GM12878 (cell line): Measurements from ENCODE around the gene EEIG2. TPM values are rescaled to one million over a fixed set of nuclear protein-coding genes. Genes with fewer than 3 reads are reported as not detected.

Experiments used
- ASH2L ChIP-seq: fragments of 300-600, 200-600 bp; sonication (generic); IDR thresholded peaks from 2 replicates; pipeline ENCODE4 v1.6.1; 2017; ENCODE audit warnings: low read depth, mild to moderate bottlenecking, borderline replicate concordance
- BHLHE40 ChIP-seq, 2 experiments: fragments of 450-650 bp in 1 of 2; IDR thresholded peaks; 2 replicates each; pipeline ENCODE4 v1.6.1; 2011 to 2017; ENCODE audit warnings: low read depth in 2 of 2, borderline replicate concordance in 1 of 2, improper control_type of control experiment in 1 of 2, low read length in 1 of 2, mild to moderate bottlenecking in 1 of 2
- CHD2 ChIP-seq: IDR thresholded peaks from 2 replicates; pipeline ENCODE4 v1.6.1; 2011; ENCODE audit warnings: low read depth, low read length, improper control_type of control experiment, borderline replicate concordance
- HSF1 ChIP-seq: fragments of 150-350 bp; IDR thresholded peaks from 2 replicates; pipeline ENCODE4 v1.6.1; 2014; ENCODE audit warnings: mild to moderate bottlenecking, low read depth, low read length
- NFIC ChIP-seq: IDR thresholded peaks from 2 replicates; pipeline ENCODE4 v1.6.1; 2012; ENCODE audit warnings: low read depth, mild to moderate bottlenecking, inconsistent platforms, low read length, moderate library complexity
- NFYA ChIP-seq: IDR thresholded peaks from 2 replicates; pipeline ENCODE4 v1.6.1; 2011; ENCODE audit warnings: low read depth, mild to moderate bottlenecking, low read length, improper control_type of control experiment, borderline replicate concordance
- NR2C2 ChIP-seq: IDR thresholded peaks from 2 replicates; pipeline ENCODE4 v1.6.1; 2011; ENCODE audit warnings: borderline replicate concordance, low read depth; ENCODE audit not compliant: control insufficient read depth, insufficient read length
- PBX3 ChIP-seq: IDR thresholded peaks from 2 replicates; pipeline ENCODE4 v1.6.1; 2011; ENCODE audit warnings: mild to moderate bottlenecking, low read depth, low read length, moderate library complexity; ENCODE audit not compliant: insufficient replicate concordance
- PKNOX1 ChIP-seq: fragments of 450-650 bp; IDR thresholded peaks from 2 replicates; pipeline ENCODE4 v1.6.1; 2016; ENCODE audit warnings: mild to moderate bottlenecking
- POU2F2 ChIP-seq: IDR thresholded peaks from 3 replicates; pipeline ENCODE4 v1.6.1; 2011; ENCODE audit warnings: low read depth, mild to moderate bottlenecking, low read length, borderline replicate concordance
- RAD21 ChIP-seq: IDR thresholded peaks from 2 replicates; pipeline ENCODE4 v1.6.1; 2011; ENCODE audit warnings: mild to moderate bottlenecking, low read depth, low read length, moderate library complexity; ENCODE audit not compliant: insufficient read depth
- SUZ12 ChIP-seq: fragments of 200-600 bp; sonication (generic); IDR thresholded peaks from one replicate; pipeline ENCODE4 v1.6.1; 2018; ENCODE audit warnings: antibody characterized with exemption, mild to moderate bottlenecking; ENCODE audit not compliant: unreplicated experiment
- TAF1 ChIP-seq: IDR thresholded peaks from 2 replicates; pipeline ENCODE4 v1.6.1; 2011; ENCODE audit warnings: mild to moderate bottlenecking, low read depth, low read length, borderline replicate concordance
- ZBTB4 ChIP-seq: fragments of 450-650 bp; formaldehyde crosslinking; IDR thresholded peaks from 2 replicates; pipeline ENCODE4 v1.4.0; 2022; ENCODE audit warnings: mild to moderate bottlenecking, moderate library complexity
- ZNF274 ChIP-seq: IDR thresholded peaks from one replicate; pipeline ENCODE4 v1.8.0; 2011; ENCODE audit not compliant: insufficient read length, insufficient read depth
- ZNF384 ChIP-seq: IDR thresholded peaks from 2 replicates; pipeline ENCODE4 v1.6.1; 2012; ENCODE audit warnings: low read depth, mild to moderate bottlenecking, low read length, improper control_type of control experiment, borderline replicate concordance
- ZNF687 ChIP-seq: fragments of 450-650 bp; IDR thresholded peaks from 2 replicates; pipeline ENCODE4 v1.6.1; 2017; ENCODE audit warnings: mild to moderate bottlenecking, moderate library complexity
- polyA plus RNA-seq, 11 experiments: library from polyadenylated mRNA; depleted of rRNA in 4 of 11; unstranded in 6 of 11; stranded (reverse) in 5 of 11; fragments of >200 nt; fragmentation: Nextera tagmentation in 4 of 11; fragmentation: Illumina TruSeq in 1 of 11; extraction: Ambion mirVana in 4 of 11; extraction: Trizol in 1 of 11; gene quantifications; 1 replicate in 1 of 11; 2 replicates in 10 of 11; pipeline versions ENCODE4 v1.2.1 to v1.2.3, GENCODE V29; 2011 to 2016; ENCODE audit warnings: inconsistent platforms in 2 of 11, missing spikeins in 2 of 11, low read depth in 1 of 11
- total RNA-seq, 4 experiments: library from RNA; depleted of rRNA in 3 of 4; stranded (reverse); fragments of >200 nt in 3 of 4; fragmentation: Illumina TruSeq in 1 of 4; extraction: Trizol in 1 of 4; gene quantifications; 2 replicates each; pipeline versions ENCODE4 v1.2.1 to v1.2.3, GENCODE V29; 2013 to 2021

The EEIG2 gene
- total and polyA plus RNA-seq, 10 of the 15 experiments (the other 5 are each of a cell fraction or from before 2014, with no cell fraction given): 1.4 to 17.2 (median 9.8) TPM

GRCh38 chr1:108561689-108562326 lies 1.9 kb downstream of the EEIG2 start (continued):
- TF ChIP-seq RAD21 (peak; percentile 96), ZNF274 (no peak), ZBTB4 (no peak), NR2C2 (no peak), BHLHE40 (IDR thresholded peaks at IDR 0.05; ENCODE audit: borderline replicate concordance in 1 of 2, low read depth in 2 of 2, low read length in 1 of 2) (0 out of 4 replicates have a peak, but pooled peaks of 1 of the 2 experiments have one; percentile 40), HSF1 (no peak), ZNF384 (no peak), NFIC (no peak), ASH2L (no peak), ZNF687 (no peak), PKNOX1 (no peak), POU2F2 (0 out of 3 replicates have a peak, but pooled peaks have one; percentile 34), NFYA (no peak), CHD2 (no peak), PBX3 (no peak), SUZ12 (no peak), TAF1 (no peak)
